HG03135 (cell line): ENCODE results near the gene RAG1.

ENCODE experiments used
- ATAC-seq: cut with Tn5 transposase; IDR thresholded peaks from one replicate; pipeline ENCODE4 v1.9.1; 2021; ENCODE audit warnings: mild to moderate bottlenecking, moderate library complexity; ENCODE audit not compliant: unreplicated experiment

Gene RAG1

DNA sequence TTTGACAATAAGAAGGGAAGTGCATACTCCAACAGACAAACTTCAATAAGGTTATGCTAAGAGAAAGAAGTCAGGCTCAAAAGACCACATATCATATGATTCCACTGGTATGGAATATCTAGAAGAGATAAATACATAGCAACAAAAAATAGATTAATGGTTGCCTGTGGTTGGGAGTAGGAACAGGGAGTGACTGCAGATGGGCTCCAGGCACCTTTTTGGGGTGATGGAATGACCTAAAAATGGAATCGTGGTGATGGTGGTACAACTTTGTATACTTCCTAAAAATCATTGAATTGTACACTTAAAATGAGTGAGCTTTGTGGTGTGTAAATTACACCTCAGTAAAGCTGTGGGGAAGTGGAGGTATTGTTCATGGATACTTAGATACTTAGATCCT, 59.2 kb downstream of the RAG1 start:
- ATAC-seq: no peak

DNA sequence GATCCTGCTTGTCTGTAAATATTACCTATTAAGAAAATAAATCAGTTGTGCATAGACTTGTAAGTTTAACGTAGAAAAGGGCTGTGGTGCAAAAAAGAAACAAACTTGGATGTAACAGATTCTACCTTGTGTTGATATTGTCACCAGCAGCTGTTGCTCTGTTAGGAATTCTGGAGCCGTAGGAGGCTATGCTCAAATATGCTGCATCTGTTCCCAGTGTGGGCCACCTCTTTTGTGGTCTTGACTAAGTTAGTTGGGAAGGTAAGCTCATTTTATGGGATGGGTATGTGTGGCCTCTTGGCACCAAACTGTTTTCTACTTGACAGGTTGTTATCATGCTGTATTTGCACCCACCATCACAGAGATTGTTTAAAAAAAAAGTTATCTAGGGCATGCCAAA, 59.7 kb downstream of the RAG1 start:
- no peak for ATAC-seq

DNA sequence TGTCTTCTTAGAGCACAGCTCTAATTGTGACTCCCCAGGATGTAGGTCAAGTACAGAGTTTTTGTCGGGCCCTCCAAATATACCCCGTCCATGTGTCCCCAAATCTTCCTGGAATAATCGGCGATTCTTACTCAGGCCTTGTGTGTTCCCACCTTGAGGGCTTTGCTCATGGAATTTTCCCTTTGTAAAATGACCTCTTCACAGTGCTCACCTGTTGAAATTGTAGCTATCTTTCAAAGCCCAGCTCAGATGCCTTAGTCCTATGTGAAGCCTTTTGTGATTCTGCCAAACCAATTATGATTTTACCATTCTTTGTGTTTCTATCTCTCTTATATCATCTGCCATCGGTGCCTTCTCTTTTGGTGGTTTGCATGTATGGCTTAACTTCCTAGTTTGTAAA, 60.3 kb downstream of the RAG1 start:
- no peak for ATAC-seq

DNA sequence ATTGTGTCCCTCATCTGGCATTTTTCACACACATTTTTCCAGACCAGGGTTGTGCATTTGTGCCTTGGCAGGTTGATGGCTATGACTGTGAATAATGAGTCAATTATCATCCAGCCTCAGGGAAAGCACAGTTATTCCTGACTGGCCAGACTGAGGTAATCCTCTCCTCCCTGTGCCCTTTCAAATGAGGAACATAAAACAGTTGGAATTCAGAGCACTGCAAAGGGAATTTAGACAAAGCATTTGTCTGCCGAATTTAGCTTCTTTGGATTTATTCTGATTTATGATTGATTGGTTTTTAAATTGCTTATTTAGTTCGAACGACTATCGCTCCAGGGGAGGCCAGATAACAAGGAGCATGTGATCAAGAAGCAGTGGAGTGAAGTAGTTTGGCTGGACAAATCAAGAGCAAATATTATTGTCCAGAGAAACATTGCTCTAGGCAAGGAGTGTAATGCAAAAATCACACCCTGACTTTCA, 61.0 kb downstream of the RAG1 start:
- ATAC-seq: no peak
